Esophagus mucosa (tissue), 1 donor: ENCODE results near the gene VWA1. TPM values are rescaled to one million over a fixed set of nuclear protein-coding genes. Genes with fewer than 3 reads are reported as not detected.
"Not testable (repeated sequence)": the region's sequence is repeated elsewhere in the genome, so short reads cannot be mapped to it uniquely, and the experiment has no call there.

ENCODE experiments used
- ATAC-seq: fragments of 200-7000 bp; cut with Tn5 transposase; one replicate; pipeline ENCODE4 v1.9.1; 2020
- total RNA-seq: library from RNA; stranded (reverse); gene quantifications from one replicate; pipeline ENCODE4 v1.2.4, GENCODE V29; 2023
- donor health status: DM: yes; HTN: yes; CAD: no.

Gene VWA1
- total RNA-seq: 29.4 TPM

GRCh38 chr1:1435106-1435903 lies at the start of gene VWA1:
VWA1 (plus strand) TSS chr1:1435690; CDS start chr1:1435749, 59 bp downstream.
- peak; percentile 64 for ATAC-seq

DNA sequence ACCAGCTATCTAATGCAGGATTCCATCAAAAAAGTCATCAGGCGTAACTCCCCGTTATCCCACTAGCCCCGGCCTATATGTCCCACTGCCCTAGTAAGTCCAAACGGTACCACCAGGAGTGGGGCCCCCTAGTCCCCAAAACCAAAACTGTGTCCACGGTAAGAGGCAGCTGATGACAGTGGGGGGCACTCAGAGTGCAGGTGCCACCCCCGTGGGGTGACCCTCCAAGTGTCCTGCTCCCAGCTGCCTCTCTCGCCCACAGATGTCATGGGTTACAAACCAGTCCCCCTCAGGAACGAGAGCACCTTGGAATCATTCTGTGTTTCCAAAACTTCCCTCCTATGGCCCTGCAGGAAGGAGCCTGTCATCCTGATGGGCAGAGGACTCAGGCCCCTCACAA lies 49.6 kb upstream of the VWA1 start:
- no peak for ATAC-seq

GRCh38 chr1:1387098-1388077 lies 48.1 kb upstream of the VWA1 start:
- ATAC-seq: peak; percentile 38

- no peak for ATAC-seq
Measured at GRCh38 chr1:1388078-1388472, 47.4 kb upstream of the VWA1 start.

DNA sequence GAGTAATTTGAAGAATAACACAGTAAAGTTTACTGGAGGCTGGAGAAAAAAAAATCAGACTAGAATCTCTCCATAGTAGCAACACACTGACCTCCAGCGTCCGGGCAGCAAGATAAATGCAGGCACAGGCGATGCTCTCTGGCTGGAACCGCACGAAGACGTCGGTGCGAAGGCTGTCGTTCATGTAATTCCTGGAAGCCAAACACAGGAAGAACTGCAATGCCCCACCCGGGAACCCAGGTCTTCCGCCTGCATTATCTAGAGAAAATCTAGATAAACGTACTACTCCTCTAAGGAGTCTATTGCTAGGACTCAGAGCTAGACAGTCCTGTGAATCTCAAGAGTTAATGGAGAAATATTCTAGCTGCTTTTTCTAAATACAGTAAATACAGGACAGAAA lies 44.8 kb upstream of the VWA1 start:
- ATAC-seq: no peak

DNA sequence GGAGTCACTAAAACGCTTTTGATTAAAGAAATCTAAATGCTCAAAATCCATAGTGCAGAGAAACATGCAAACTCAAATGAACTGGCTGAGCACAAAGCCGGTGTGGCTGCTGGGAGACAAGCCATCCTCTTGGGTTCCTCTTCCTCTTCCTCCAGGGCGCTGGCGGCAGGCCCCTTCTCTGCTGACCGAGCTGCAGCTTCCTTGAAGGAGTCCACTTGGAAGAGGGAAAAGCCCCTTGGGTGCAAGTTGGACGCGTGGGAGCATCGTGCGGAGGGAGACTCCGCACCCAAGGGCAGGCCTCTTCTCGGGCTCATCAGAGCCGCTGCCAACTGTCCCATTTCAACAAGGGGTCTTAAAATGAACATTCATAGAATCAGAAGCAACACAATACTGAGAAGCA lies 44.3 kb upstream of the VWA1 start:
- no peak for ATAC-seq

GRCh38 chr1:1393014-1393413 lies 42.5 kb upstream of the VWA1 start:
- ATAC-seq: no peak

GRCh38 chr1:1393428-1393827 lies 42.1 kb upstream of the VWA1 start:
- ATAC-seq: no peak

DNA sequence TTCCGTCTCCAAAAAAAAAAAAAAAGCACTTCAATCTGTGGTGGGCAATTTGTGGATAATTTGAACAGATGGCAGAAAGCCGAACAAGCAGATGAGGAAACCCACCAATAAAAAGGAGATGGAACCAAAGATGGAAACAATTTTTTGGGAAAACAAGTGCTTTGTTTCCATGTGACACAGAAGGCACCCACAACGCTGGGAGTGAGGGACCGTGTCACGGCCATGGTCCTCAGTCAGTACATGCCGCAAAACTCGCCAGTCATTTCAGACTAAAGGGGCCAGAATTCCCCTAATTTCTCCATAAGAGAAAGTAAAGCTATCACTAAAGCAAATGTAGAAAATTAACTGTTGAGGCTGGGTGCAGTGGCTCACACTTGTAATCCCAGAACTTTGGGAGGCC lies 41.4 kb upstream of the VWA1 start:
- ATAC-seq: no peak

DNA sequence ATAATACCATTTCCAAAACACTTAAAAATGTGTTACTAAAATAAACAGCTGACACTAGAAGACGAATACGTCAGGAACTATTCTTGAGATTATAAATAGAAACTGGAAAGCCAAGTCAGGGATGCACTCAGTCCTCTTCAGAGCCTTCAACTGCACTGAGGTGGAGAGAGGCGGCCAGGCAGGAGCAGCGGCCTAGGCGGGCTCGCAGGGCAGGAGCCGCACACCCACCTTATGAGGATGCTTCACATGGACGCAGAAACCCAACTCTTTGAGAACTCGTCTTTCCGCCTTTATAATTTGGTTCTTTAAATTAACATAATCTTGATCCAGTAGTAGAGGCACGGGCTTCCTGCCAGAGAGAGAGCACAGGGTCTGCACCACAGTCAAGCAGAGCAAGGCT lies 40.3 kb upstream of the VWA1 start:
- ATAC-seq: no peak

GRCh38 chr1:1397839-1398523 lies 37.5 kb upstream of the VWA1 start:
- ATAC-seq: peak; percentile 8

DNA sequence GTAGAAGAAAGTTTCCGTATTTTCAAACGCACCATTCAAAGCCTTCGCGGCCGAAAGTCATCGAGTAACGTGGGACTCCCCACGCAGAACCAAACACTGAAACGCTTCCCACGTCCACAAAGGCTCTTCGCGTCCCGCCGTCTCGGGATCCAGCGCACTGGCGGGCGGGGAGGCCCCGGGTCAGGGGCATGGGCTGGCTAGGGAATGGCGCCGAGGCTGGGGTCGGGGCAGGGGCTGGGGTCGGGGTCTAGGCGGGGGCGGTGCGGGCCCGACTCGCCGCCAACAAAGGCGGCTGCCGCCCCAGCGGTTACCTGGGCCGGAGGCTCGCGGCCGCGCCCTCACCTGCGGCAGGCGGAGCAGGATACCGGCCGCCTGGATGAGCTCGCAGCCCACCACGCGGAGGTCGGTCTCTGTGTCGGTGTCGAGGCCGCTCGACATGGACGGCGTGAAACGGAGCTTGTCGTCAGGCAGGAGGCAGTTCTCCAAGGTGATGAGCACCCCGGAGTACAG lies 36.8 kb upstream of the VWA1 start:
- ATAC-seq: peak; percentile 0

GRCh38 chr1:1399187-1399871 lies 36.2 kb upstream of the VWA1 start, which contains the start of gene CCNL2:
CCNL2 (minus strand) TSS chr1:1399335; CDS start chr1:1399306, 29 bp downstream.
- peak; percentile 96 for ATAC-seq

- peak; percentile 4 for ATAC-seq
Measured at GRCh38 chr1:1399872-1400575, 35.5 kb upstream of the VWA1 start.

- ATAC-seq: no peak
Measured at GRCh38 chr1:1400576-1401456, 34.7 kb upstream of the VWA1 start.

- no peak for ATAC-seq
Measured at GRCh38 chr1:1401457-1402010, 34.0 kb upstream of the VWA1 start.

- peak; percentile 29 for ATAC-seq
Measured at GRCh38 chr1:1402072-1402900, 33.2 kb upstream of the VWA1 start.

DNA sequence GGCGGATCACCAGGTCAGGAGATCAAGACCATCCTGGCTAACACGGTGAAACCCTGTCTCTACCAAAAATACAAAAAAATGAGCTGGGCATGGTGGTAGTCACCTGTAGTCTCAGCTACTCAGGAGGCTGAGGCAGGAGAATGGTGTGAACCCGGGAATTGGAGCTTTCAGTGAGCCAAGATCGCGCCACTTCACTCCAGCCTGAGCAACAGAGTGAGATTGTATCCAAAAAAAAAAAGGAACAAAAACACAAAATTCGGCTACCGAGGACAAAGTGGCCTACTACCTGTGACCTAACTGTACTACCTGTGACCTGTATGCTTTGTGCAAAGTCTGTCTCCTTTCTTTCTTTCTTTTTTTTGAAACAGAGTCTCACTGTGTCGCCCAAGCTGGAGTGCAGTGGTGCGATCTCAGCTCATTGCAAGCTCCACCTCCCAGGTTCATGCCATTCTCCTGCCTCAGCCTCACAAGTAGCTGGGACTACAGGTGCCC lies 32.5 kb upstream of the VWA1 start:
- not testable (repeated sequence) for ATAC-seq

DNA sequence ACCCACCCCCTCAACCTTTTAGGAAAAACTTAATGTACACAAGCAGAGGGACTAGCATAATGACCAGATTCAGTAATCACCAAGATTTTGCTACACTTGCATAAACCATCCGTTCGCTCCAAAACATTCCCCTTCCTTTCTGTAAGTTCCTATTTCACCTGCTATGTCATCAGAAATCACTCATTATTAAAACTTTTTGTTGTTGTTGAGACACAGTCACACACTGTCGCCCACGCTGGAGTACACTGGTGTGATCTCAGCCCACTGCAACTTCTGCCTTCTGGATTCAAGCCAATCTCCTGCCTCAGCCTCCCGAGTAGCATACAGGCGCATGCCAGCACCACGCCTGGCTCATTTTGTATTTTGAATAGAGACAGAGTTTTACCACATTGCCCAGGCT lies 31.8 kb upstream of the VWA1 start:
- ATAC-seq: no peak
